GM10266 (cell line): ENCODE measurements around the gene RAP1GDS1.
"Not testable (repeated sequence)": the region's sequence is repeated elsewhere in the genome, so short reads cannot be mapped to it uniquely, and the experiment has no call there.

Source experiments
- DNase-seq: peaks from one replicate; pipeline ENCODE4 v3.0.0; 2012; ENCODE audit errors: extremely low spot score
- TF ChIP-seq, protein P1 (sequence below): IDR thresholded peaks from 2 replicates; pipeline ENCODE4 v1.5.1; 2012; ENCODE audit warnings: mild to moderate bottlenecking, low read depth; ENCODE audit not compliant: control insufficient read depth, insufficient read depth; ENCODE audit errors: missing control alignments

RAP1GDS1 gene

DNA sequence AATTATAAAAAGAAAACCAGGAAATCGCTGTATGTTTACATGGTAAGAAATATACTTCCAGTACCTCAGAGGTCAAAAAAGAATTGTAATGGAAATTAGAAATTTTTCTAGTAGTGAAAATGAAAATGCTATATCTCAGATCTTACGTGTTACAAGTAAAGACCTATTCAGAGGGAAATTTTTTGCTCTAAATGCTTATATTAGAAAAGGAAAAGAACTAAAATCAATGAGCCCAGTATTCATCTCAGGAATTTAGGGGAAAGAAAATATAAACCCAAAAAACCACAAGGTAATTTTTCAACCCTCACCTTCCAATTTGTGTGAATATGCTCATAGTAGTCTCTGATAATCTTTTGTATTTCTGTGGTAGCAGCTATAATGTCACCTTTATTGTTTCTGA is 145.6 kb downstream of the RAP1GDS1 start:
- TF ChIP-seq, protein P1, sequence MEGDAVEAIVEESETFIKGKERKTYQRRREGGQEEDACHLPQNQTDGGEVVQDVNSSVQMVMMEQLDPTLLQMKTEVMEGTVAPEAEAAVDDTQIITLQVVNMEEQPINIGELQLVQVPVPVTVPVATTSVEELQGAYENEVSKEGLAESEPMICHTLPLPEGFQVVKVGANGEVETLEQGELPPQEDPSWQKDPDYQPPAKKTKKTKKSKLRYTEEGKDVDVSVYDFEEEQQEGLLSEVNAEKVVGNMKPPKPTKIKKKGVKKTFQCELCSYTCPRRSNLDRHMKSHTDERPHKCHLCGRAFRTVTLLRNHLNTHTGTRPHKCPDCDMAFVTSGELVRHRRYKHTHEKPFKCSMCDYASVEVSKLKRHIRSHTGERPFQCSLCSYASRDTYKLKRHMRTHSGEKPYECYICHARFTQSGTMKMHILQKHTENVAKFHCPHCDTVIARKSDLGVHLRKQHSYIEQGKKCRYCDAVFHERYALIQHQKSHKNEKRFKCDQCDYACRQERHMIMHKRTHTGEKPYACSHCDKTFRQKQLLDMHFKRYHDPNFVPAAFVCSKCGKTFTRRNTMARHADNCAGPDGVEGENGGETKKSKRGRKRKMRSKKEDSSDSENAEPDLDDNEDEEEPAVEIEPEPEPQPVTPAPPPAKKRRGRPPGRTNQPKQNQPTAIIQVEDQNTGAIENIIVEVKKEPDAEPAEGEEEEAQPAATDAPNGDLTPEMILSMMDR: no peak
- peak; percentile 8 for DNase-seq

DNA sequence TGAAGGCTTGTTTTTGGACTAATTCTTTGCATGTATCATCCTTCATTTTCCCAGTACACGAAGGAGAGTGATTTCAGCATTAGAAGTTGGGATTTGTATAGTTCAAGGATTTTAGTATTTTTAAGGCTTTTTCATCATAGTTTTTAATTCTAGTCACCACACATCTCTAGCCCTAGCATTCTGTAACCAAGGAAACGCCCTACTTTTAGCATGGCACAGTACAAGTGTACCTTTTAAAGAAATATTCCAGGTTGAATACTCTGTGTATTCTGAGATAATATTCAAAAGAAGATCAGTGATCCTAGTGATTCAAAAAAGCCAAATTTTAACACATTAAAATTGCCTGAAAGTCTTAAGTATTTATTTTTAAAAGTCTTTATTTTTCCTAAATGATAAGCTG is 150.5 kb downstream of the RAP1GDS1 start:
- TF ChIP-seq, protein P1: no peak
- DNase-seq: no peak

DNA sequence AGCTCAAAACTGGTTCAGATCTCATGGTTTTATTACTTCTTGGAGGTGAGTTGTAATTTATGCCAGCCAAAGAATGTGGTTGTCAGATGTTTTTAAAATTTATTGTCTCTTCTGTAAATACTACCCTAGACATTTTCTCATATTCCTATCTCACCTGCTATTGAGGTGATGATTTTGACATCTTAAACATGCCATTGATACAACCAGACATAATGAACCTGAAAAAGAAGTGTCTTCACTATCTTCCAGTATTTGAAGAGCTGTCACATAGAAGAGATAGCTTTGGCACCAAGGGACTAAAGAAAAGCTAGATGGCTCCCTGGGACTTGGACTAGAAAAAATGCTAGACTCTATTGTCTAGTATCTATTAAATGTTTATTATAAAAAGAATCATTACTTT is 155.7 kb downstream of the RAP1GDS1 start:
- DNase-seq: no peak
- TF ChIP-seq, protein P1: no peak

DNA sequence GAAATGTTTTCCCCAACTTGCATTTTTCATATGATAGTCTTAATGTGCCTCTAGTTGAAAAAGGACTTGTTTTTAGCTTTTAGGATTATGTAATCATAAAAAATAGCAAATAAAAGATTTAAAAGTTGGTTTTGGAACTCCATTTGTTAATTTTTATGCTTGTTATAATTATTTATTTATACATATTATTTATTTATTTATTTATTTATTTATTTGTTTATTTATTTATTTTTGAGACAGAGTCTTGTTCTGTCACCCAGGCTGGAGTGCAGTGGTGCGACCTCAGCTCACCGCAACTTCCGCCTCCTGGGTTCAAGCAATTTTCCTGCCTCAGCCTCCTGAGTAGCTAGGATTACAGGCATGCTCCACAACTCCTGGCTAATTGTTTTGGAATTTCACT is 159.0 kb downstream of the RAP1GDS1 start:
- DNase-seq: not testable (repeated sequence)

DNA sequence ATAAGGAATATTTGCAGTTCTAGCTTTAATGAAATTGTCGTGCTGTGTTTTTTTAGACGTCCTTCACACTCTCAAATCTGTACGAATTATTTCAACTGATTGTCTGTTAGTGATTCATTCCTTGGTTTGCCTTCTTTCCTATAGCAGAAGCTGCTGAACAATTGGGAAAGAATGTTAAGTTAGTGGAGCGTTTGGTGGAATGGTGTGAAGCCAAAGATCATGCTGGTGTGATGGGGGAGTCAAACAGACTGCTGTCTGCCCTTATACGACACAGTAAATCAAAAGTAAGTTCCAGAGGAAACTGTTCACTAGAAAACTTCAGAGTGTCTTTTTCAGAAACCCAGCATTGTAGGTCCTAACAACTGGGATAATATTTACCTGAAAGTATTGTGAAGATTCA is 159.9 kb downstream of the RAP1GDS1 start:
- TF ChIP-seq, protein P1: no peak

DNA sequence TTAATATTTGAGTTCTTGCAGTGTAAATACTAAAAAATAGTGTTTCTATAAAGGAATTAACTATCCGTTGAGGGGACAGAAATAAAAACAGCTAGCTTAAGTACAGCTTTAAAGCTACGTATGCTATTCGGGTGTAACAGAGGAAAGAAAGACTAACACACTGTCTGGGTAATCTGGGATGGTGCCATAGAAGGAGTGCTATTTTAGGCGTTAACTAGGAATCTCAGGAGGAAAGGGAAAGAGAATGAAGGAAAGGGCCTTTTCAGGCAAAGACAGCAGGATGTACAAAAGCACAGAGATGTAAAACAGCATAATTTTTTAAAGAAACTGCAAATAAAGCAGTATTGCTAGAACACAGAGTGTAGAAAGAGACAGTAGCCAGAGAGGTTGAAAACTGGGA is 161.8 kb downstream of the RAP1GDS1 start:
- TF ChIP-seq, protein P1: no peak
- DNase-seq: no peak

More for the DNA sequence above, 159.9 kb downstream of the RAP1GDS1 start:
- no peak for DNase-seq

DNA sequence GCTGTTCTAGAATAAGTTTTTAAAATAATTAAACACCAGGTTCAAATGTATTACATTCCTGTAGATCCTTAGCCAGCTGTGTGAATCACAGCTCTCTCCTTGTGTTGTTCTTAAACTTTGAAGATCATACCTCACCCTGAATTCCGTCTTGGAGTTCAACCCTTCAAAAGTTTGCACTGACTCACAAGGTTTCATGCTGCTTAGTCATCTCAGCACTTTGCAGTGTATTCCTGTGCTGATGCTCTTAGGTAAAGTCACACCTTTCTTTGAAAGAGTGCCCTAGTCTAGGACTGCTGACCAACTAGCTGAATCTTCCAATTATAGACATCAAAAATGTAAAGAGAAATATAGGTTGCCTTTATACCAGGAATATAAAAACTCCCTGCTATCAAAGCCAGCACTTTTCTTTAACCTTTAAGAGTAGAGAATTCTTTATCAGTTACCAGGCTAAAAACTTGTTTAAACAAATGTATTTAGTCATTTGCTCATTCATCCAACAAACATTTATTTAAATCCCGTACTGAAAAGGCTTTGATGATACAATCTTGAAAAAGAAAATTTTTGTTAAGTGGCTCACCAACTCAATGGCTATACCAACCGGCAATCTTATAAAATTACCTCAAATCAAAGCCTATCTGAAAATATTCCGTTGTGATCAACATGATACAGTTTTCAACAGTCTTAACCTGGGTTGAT is 169.7 kb downstream of the RAP1GDS1 start:
- TF ChIP-seq, protein P1: no peak
- no peak for DNase-seq

DNA sequence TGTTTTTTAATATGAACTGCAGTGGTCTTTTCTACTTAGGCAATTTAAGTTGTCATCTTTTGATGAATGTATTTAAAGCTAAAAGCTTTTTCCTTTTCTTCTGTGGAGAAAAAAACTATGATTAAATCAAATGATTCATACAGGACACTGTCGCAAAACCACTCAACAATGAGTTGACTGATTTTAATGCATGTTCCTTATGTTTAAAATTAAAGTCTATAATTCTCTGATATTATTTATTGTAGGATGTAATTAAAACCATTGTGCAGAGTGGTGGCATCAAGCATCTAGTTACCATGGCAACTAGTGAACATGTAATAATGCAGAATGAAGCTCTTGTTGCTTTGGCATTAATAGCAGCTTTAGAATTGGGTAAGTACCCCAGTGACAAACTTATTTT is 172.5 kb downstream of the RAP1GDS1 start:
- TF ChIP-seq, protein P1: no peak
- DNase-seq: no peak
